ENCODE results near the gene RPUSD1. TPM values are rescaled to one million over a fixed set of nuclear protein-coding genes. Genes with fewer than 3 reads are reported as not detected.
A peak's percentile ranks its signal among the peaks of the same experiment; 100 is the strongest.

The RPUSD1 gene
- total RNA-seq, 2 experiments from 2014 or later = 12.8 to 15.0 TPM

- no peaks in the 10 kb centered on the region for H3K27me3 Mint-ChIP-seq
- ChIA-PET POLR2A (no interaction called here), CTCF (no interaction called here)
- Histone ChIP-seq H3K9me3 (ENCODE audit: control insufficient read depth in 1 of 2, insufficient read depth in 1 of 2, low read length in 2 of 2) (no peaks in the 10 kb centered on the region), H3K27me3 (ENCODE audit: control insufficient read depth in 1 of 2, insufficient read depth in 2 of 2, low read length in 2 of 2) (no peaks in the 10 kb centered on the region), H3K36me3 (ENCODE audit: insufficient read depth, low read length) (no peaks in the 10 kb centered on the region), H3K4me3 (ENCODE audit: low read length) (no peak overlapping the region), H3K4me1 (ENCODE audit: insufficient read depth, low read length) (no peaks in the 10 kb centered on the region), H3K27ac (ENCODE audit: low read depth in 1 of 2, low read length in 2 of 2) (no peak overlapping the region)
- H3K9me3 Mint-ChIP-seq = no peaks in the 10 kb centered on the region
- ATAC-seq (ENCODE audit: poor library complexity) (no peak), DNase-seq (peak in 2 of 14 experiments; percentile 4 to 11)
- H3K4me1 Mint-ChIP-seq (ENCODE audit: low read depth) = no peaks in the 10 kb centered on the region
- H3K4me3 Mint-ChIP-seq = no peak overlapping the region
- intact Hi-C loops (cut with DNase I, micrococcal nuclease) = no loop called here
- H3K36me3 Mint-ChIP-seq (ENCODE audit: low read depth) = no peaks in the 10 kb centered on the region
- TF ChIP-seq CTCF (IDR thresholded peaks at IDR 0.05) = no peak
- H3K27ac Mint-ChIP-seq = no peak overlapping the region
Measured at GRCh38 chr16:761625-762513, 26.3 kb downstream of the RPUSD1 start.

GRCh38 chr16:760545-761343, 27.4 kb downstream of the RPUSD1 start, which contains the start of gene MSLN:
TSS of gene MSLN (plus strand) at chr16:760734. CDS start at chr16:762681, 1,947 bp downstream.
- Mint-ChIP-seq H3K27me3 (peaks cover 3% of the 10 kb centered on the region), H3K36me3 (ENCODE audit: low read depth) (no peaks in the 10 kb centered on the region), H3K27ac (no peak within 1 kb of the TSS), H3K4me3 (no peak within 1 kb of the TSS), H3K4me1 (ENCODE audit: low read depth) (no peaks in the 10 kb centered on the region), H3K9me3 (no peaks in the 10 kb centered on the region)
- ChIA-PET CTCF (no interaction called here), POLR2A (no interaction called here)
- H3K9me3 ChIP-seq (ENCODE audit: control insufficient read depth in 1 of 2, insufficient read depth in 1 of 2, low read length in 2 of 2) = no peaks in the 10 kb centered on the region
- H3K27me3 ChIP-seq (ENCODE audit: control insufficient read depth in 1 of 2, insufficient read depth in 2 of 2, low read length in 2 of 2) = no peaks in the 10 kb centered on the region
- no peaks in the 10 kb centered on the region for H3K4me1 ChIP-seq (ENCODE audit: insufficient read depth, low read length)
- no peaks in the 10 kb centered on the region for H3K36me3 ChIP-seq (ENCODE audit: insufficient read depth, low read length)
- ATAC-seq (ENCODE audit: poor library complexity) (no peak), DNase-seq (peak in 2 of 14 experiments; percentile 4 to 9)
- H3K4me3 ChIP-seq (ENCODE audit: low read length) = no peak within 1 kb of the TSS
- no peak for TF ChIP-seq CTCF (IDR thresholded peaks at IDR 0.05)
- intact Hi-C loops (cut with DNase I, micrococcal nuclease) = no loop called here
- no peak within 1 kb of the TSS for H3K27ac ChIP-seq (ENCODE audit: low read depth in 1 of 2, low read length in 2 of 2)

GRCh38 chr16:760065-760464, 28.1 kb downstream of the RPUSD1 start:
- TF ChIP-seq CTCF (IDR thresholded peaks at IDR 0.05) = no peak
- no peak overlapping the region for H3K4me3 ChIP-seq (ENCODE audit: low read length)
- intact Hi-C loops (cut with DNase I, micrococcal nuclease) = no loop called here
- H3K9me3 Mint-ChIP-seq = no peaks in the 10 kb centered on the region
- no peaks in the 10 kb centered on the region for H3K27me3 ChIP-seq (ENCODE audit: control insufficient read depth in 1 of 2, insufficient read depth in 2 of 2, low read length in 2 of 2)
- no peaks in the 10 kb centered on the region for H3K4me1 Mint-ChIP-seq (ENCODE audit: low read depth)
- no peaks in the 10 kb centered on the region for H3K9me3 ChIP-seq (ENCODE audit: control insufficient read depth in 1 of 2, insufficient read depth in 1 of 2, low read length in 2 of 2)
- H3K27ac ChIP-seq (ENCODE audit: low read depth in 1 of 2, low read length in 2 of 2) = no peak overlapping the region
- no peaks in the 10 kb centered on the region for H3K36me3 Mint-ChIP-seq (ENCODE audit: low read depth)
- peaks cover 1% of the 10 kb centered on the region for H3K4me1 ChIP-seq (ENCODE audit: insufficient read depth, low read length)
- H3K36me3 ChIP-seq (ENCODE audit: insufficient read depth, low read length) = no peaks in the 10 kb centered on the region
- ChIA-PET CTCF (no interaction called here), POLR2A (no interaction called here)
- H3K27ac Mint-ChIP-seq = no peak overlapping the region
- no peak for ATAC-seq (ENCODE audit: poor library complexity)
- DNase-seq = peak in 2 of 14 experiments; percentile 4 to 10
- H3K27me3 Mint-ChIP-seq = peaks cover 5% of the 10 kb centered on the region
- H3K4me3 Mint-ChIP-seq = no peak overlapping the region
